AG04449 (cell line): ENCODE measurements around the gene ZEB2.

ENCODE experiments used
- CTCF ChIA-PET: fragments of 350-600 bp; formaldehyde crosslinking; extraction: SDS; loops from one replicate; lab custom pipeline; 2021; ENCODE audit warnings: antibody characterized with exemption; lab: Yijun Ruan, JAX
- POLR2A ChIA-PET: fragments of 400-600, 350-600 bp; formaldehyde crosslinking; extraction: SDS; loops from one replicate; lab custom pipeline; 2020; ENCODE audit warnings: antibody characterized with exemption, inconsistent platforms; lab: Yijun Ruan, JAX
- DNase-seq: peaks from one replicate; pipeline ENCODE4 v3.0.0-alpha.2; 2010; ENCODE audit warnings: low read depth, low spot score
- H3K4me3 ChIP-seq: 2 replicates; pipeline ENCODE4 v1.5.1; 2011; ENCODE audit warnings: low read depth, mild to moderate bottlenecking, control low read depth, low read length
- CTCF ChIP-seq: IDR thresholded peaks from one replicate; pipeline ENCODE4 v1.5.1; 2011; ENCODE audit warnings: mild to moderate bottlenecking, moderate library complexity, low read length, control low read depth, inconsistent platforms; ENCODE audit not compliant: insufficient read depth; ENCODE audit errors: missing control alignments

The ZEB2 gene

GRCh38 chr2:144510294-144510991 is 9.5 kb downstream of the ZEB2 start:
- TF ChIP-seq CTCF = no peak
- POLR2A ChIA-PET = interaction anchor here (0.7 kb wide), 1 partner anchor 82 kb away, joined by 3 read pairs; no protein-coding TSS in a partner anchor
- DNase-seq = no peak
- CTCF ChIA-PET = interaction anchor here (0.8 to 1.0 kb wide), 2 partner anchors 11 to 1242 kb away, joined by 4 to 5 read pairs; no protein-coding TSS in a partner anchor
- H3K4me3 ChIP-seq = peak overlapping the region; percentile 37

- ChIA-PET POLR2A (no interaction called here), CTCF (no interaction called here)
Measured at GRCh38 chr2:144509879-144510221, 10.1 kb downstream of the ZEB2 start.

GRCh38 chr2:144509001-144509878 is 10.7 kb downstream of the ZEB2 start:
- ChIA-PET POLR2A (no interaction called here), CTCF (interaction anchor here (0.7 kb wide), 1 partner anchor 949 kb away, joined by 4 read pairs; no protein-coding TSS in a partner anchor)
- no peak for TF ChIP-seq CTCF
- no peak for DNase-seq
- H3K4me3 ChIP-seq = no peak overlapping the region

More at GRCh38 chr2:144509879-144510221, 10.1 kb downstream of the ZEB2 start:
- H3K4me3 ChIP-seq = no peak overlapping the region
- DNase-seq = no peak
- no peak for TF ChIP-seq CTCF

- no peak for DNase-seq
- TF ChIP-seq CTCF = no peak
- POLR2A ChIA-PET = no interaction called here
- peak overlapping the region; percentile 9; the same call in 1 of the 2 replicates for H3K4me3 ChIP-seq
- CTCF ChIA-PET = interaction anchor here (0.6 to 0.7 kb wide), 2 partner anchors 13 to 948 kb away, joined by 3 to 4 read pairs; no protein-coding TSS in a partner anchor
Measured at GRCh38 chr2:144508172-144508851, 11.6 kb downstream of the ZEB2 start.

GRCh38 chr2:144507441-144508171 is 12.3 kb downstream of the ZEB2 start:
- DNase-seq = no peak
- POLR2A ChIA-PET = no interaction called here
- CTCF ChIA-PET = interaction anchor here (0.6 kb wide), 1 partner anchor 14 kb away, joined by 3 read pairs; no protein-coding TSS in a partner anchor

More at GRCh38 chr2:144507441-144508171, 12.3 kb downstream of the ZEB2 start:
- no peak for TF ChIP-seq CTCF
- H3K4me3 ChIP-seq = peak overlapping the region; percentile 6; the same call in 1 of the 2 replicates
